Stromal cell of bone marrow (primary cell): ENCODE measurements around the gene RNF212.
"Not testable (repeated sequence)": the region's sequence is repeated elsewhere in the genome, so short reads cannot be mapped to it uniquely, and the experiment has no call there.

Experiments used
- DNase-seq: peaks from one replicate; pipeline ENCODE4 v3.0.0-alpha.2; 2012; ENCODE audit warnings: low read depth

The RNF212 gene

GRCh38 chr4:1065732-1066131 is 47.6 kb downstream of the RNF212 start:
- no peak for DNase-seq

DNA sequence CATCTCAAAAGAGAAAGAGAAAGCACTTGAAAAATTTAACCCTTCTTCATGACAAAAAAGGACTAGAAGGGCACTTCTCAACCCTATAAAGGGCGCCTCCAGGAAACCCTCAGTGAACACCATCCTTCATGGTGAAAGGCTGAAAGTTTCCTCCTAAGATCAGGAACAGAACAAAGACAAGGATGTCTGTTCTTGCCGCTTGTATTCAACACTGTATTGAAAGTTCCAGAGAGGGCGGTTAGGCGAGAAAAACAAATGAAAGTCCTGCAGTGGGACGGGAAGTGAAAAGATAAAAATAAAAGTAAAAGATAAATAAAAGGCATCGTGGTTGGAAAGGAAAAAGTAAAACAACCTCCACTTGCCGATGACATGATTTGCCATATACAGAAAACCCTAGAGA is 50.9 kb downstream of the RNF212 start:
- DNase-seq = no peak

DNA sequence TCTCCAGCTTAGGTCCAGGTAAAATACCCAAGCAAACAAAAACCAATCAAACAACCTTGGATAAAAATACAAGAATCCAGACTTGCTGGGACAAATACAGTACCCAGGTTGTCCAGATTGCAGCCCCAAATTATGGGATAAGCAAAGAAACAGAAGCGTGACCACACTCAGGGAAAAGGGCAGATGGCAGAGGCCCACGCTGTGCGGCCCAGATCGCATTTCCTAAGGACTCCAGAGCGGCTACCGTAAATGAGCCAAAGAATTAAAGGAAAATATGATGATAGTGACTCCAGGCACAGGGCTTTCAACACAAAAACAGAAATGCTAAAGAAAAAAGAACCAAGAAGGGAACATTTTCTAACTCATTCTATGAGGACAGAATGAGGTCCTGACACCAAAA is 51.6 kb downstream of the RNF212 start:
- no peak for DNase-seq

GRCh38 chr4:1061056-1061700 is 52.2 kb downstream of the RNF212 start:
- DNase-seq = no peak

GRCh38 chr4:1060621-1061020 is 52.7 kb downstream of the RNF212 start:
- no peak for DNase-seq

- DNase-seq = no peak
Measured at GRCh38 chr4:1060121-1060520, 53.2 kb downstream of the RNF212 start.

- DNase-seq = no peak
Measured at GRCh38 chr4:1058997-1059665, 54.2 kb downstream of the RNF212 start.

DNA sequence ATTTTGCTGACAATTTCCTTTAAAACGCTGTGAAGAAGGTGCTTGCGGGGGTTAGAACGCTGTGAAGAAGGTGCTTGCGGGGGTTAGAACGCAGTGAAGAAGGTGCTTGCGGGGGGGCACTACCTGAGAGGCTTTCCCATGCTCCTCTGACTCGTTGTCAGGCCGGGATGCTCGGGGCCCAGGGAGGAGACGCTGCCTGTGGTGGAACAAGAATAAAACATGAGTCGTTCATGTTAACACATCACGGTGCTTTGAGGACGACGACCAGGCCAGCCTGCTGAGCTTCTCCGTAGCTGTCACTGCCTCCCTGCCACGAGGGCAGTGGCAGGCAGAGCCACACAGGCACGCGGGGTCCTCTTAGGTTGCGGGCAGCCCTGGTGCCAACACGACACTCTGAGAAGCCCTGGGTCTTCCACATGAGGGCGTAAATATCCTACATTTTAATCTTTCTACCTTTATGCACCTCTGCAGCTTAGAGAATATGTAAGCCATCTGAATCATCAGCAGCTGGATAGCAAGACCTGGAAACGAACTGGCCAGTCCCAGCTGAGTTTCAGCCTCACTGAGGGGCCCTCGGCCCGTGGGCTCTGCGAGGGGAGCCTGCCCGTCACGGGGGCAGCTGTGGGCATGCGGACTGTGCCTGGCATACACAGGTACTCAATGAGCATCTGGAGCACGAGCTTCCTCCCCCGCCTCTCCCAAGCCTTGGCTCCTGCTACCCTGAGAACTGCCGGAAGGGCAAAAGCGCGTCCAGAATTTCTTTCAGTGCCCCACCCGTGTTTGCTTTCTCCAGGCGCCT is 55.0 kb downstream of the RNF212 start:
- DNase-seq = no peak

GRCh38 chr4:1057403-1057745 is 56.0 kb downstream of the RNF212 start:
- DNase-seq = no peak

DNA sequence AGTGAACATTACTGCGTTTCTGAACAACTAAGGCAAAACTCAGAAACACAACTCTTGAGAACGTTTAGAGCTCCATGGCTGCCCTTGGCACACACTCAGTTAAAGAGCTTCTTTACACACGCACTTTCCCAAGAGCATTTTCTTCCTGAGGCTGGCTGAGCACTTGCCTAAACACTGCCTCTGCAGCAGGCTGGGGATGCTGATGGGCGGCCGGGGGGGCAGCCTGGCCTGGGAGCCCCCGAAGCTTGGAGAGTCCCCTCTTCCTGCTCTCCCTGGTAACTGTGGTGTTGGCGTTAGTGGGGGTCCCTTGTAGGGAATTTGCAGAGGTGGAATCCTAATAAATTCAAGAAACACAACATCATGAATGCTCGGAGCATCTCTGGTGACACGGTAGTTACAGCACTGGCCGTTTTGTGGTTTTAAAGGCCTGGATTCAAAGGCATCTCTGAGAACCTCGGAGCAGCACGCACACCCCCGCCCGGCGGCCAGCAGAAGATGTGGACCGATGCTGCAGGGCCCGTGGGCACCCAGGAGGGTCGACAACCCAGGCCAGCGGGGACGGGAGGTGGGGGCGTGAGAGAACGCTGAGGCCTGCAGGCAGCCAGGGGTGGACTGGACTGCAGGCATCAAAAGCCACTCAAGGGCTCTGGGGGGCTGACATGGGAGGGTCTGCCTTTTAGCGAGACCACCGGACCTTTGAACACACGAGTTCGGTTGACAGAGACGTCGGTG is 56.5 kb downstream of the RNF212 start:
- no peak for DNase-seq

- no peak for DNase-seq
Measured at GRCh38 chr4:1055721-1056590, 57.4 kb downstream of the RNF212 start.

DNA sequence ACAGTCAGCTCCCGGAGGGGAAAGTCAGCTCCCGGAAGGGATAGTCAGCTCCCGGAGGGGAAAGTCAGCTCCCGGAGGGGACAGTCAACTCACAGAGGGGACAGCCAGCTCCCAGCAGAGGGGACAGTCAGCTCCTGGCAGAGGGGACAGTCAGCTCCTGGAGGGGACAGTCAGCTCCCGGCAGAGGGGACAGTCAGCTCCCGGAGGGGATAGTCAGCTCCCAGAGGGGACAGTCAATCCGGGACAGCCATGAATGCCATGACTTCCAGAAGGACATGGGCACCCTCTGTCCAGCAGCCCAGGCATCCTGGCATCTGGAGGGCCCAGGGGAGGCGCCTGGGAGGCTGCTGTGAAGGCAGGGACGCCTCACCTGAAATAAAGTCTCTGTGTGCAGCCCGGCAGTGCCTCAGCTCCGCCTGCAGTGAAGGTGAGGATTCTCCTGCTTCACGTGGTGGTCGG is 58.1 kb downstream of the RNF212 start:
- DNase-seq = not testable (repeated sequence)

- not testable (repeated sequence) for DNase-seq
Measured at GRCh38 chr4:1054696-1055242, 58.6 kb downstream of the RNF212 start.

GRCh38 chr4:1053891-1054290 is 59.5 kb downstream of the RNF212 start:
- not testable (repeated sequence) for DNase-seq

- peak; percentile 83 for DNase-seq
Measured at GRCh38 chr4:1053080-1053661, 60.2 kb downstream of the RNF212 start.

DNA sequence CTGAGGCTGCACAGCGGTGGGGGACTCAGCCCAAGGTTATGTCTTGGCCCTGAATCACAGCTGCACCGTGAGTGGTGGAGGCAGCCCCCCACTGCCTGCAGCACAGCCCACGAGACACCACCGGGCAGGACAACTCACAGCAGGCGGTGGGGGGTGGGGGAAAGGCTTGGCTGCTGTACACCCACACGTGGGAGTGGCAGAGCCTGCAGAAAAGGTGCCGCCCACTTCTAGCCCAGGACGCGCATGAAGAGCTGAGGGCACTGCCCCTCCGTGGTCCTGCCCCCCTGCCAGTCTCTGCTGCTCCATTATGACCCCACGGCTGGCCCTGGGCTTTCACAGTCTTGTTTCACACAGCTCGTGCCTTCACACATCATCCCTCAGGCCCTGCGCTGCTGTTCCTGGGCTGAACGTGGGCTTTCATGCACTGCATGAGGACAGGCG is 61.1 kb downstream of the RNF212 start:
- DNase-seq = no peak

DNA sequence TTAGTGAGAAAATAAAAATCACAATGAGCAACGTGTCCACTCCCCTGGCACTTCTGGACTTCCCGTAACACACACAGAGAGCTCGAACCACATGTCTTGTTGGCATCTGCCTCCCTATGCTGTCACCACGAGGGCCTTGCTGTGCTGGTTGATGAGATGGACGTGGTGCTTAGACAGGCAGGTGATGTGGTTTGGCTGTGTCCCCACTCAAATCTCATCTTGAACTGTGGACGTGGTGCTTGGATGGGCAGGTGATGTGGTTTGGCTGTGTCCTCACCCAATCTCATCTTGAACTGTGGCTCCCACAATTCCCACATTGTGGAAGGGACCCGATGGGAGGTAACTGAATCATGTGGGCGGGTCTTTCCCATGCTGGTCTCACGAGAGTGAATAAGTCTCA is 61.9 kb downstream of the RNF212 start:
- no peak for DNase-seq

- DNase-seq = no peak
Measured at GRCh38 chr4:1050486-1051213, 62.7 kb downstream of the RNF212 start.

DNA sequence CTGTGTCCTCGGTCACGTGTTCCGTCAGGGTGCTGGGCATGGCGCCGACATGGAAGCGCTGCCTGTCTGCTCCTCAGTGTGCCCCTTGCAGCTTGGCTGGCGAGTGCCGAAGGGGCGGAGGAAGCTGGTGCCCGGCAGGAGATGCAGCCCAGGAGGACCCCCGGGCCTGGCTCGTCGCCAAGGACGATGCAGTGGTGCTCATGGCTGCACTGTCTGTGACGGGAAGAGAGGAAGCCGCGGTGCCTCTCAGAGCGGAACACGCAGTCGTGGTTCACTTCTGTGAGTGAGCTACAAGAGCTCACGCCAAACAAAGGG is 63.8 kb downstream of the RNF212 start:
- DNase-seq = no peak
